DMS79 (cell line): ENCODE data around the gene GP1BB.
"Not testable (repeated sequence)": the region's sequence is repeated elsewhere in the genome, so short reads cannot be mapped to it uniquely, and the experiment has no call there.

Source experiments
- DNase-seq: peaks from one replicate; lab custom pipeline; 2025; lab: John Stamatoyannopoulos, UW

The GP1BB gene

DNA sequence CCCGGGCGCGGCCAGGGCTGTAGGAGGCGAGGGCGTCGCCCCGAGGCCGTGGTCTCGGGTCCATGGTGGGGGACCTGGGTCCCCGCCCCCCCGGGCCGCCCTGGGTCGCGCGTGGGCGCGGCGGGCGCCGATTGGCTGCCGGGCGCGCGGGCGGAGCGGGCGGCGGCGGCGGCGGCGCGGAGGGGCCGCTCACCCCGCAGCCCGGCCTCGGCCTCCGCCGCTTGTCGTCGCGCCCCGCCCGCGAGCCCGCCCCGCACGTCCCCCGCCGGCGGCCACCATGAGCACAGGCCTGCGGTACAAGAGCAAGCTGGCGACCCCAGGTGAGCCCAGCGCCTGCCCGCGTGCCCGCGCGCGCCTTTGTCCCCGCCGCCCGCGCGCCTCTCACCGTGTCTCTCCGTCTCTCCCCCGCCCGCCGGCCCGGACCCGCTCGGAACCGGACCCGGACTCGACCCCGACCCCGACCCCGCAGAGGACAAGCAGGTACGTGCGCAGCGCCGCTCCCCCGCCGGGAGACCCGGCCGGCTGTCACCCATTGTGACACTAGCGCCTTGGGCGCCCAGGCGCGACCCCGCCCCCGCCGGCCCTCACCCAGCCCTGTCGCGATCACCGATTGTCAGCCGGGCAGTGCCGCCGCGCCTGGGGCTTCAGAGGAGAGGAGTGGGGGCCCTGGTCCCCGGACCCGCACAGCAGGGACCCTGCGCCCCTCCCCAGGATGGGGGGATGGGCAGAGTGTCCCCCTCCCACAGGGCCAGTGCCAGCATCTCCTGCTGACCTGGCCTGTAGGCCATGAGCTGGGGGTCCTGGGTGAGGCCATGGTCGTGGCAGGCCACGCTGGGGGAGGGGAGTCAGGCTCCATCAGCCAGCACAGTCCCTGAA lies 8.8 kb upstream of the GP1BB start, which contains the start of gene SEPTIN5:
Gene SEPTIN5, plus strand, starts transcription at position 192 of the 876 bp plus-strand sequence. Its CDS starts 86 bp downstream, at position 278.
- no peak for DNase-seq

- no peak for DNase-seq
These were observed 8.0 kb upstream of the GP1BB start for GRCh38 chr22:19715188-19715930.

DNA sequence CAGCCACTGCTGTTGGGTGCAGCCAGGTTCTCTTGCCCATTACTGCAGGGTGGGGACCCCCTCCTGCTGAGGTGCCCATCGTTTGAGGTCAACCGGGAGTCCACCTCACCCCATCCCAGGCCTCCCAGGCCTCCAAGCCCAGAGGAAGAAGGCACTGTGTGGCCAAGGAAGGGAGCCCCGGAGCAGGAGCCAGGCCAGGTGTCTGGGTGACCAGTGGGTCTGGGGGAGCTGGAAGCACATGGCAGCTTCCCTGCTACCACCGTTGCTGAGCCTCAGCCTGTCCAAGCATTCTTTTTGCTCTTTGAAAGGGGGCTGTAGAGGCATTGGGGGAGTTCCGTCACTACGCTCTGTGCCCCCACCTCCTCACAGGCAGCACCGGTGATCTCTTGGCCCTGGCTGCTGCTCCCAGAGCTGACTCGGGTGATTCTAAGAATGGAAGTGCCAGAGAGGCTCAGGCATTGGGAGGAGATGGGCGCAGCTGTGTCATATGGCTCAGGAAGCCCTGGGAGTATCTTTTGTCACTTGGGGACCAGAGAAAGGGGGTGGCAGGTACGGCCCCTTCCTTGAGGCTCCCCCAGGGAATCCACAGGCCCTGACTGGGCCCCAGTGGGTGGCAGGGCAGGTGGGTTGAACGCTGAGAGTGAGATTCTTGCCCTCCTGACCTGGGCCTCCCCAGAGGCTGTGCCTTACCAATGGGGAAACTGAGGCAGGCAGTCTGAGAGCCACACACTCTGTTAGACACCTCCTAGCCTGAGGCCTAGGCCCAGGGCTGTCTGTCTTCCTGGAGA lies 7.1 kb upstream of the GP1BB start:
- no peak for DNase-seq

GRCh38 chr22:19716829-19717105 lies 6.6 kb upstream of the GP1BB start:
- no peak for DNase-seq

- no peak for DNase-seq
These were observed 6.2 kb upstream of the GP1BB start for GRCh38 chr22:19717181-19717580.

DNA sequence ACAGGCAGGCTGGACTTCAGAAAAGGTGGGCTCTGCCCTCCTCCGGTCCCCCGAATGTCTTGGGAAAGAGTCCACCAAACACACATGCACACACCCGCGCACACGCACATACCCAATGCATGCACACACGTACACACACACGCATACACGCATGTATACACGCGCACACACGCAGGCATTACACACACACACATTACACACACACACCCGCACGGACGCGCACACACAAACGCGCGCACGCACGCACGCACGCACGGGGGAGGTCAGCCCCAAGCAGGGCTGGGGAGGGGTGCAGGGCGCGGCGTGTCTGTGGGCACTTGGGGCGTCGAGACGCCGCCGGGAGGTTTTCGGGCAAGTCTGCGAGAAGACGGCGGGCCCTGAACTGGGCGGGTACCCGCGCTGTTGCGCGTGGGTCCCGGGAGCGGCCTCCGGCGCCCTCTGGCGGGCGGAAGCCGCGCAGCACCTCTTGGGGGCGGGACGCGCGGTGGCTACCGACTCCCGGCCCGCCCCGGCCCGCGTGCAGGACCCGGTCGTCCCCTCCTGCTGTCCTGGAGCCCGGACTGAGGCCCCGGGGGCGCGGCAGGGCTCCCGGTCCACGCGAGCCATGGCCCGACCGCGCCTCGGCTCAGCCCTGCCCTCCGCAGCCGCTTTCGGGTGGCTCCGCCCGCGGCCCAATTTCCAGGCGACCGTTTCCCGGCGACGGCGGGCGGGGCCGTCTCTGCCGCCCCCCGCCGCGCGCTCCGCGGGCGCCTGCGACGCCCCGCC lies 5.5 kb upstream of the GP1BB start:
- DNase-seq, result no peak

- no peak for DNase-seq
These were observed 4.8 kb upstream of the GP1BB start for GRCh38 chr22:19718456-19719049.

DNA sequence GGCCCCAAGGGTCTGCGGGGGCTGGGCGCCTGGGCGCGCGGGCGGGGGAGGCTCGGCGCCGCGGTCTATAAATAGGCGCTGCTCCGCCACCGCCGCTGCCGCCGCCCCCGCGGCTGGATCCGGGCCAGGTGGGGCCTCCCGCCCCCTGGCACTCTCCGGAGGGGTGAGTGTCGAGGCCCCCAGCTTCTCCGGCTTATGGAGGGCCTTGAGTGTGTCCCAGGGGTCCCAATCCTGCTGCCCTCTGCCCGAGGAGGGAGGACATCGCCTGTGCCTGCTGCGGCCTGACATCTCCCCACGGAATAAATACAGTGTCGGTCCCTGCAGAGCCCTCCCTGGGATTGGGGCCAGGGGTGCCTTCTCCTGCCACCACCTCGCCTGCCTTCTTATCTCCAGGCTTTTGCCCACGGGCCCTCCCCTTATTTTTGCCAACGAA lies 4.3 kb upstream of the GP1BB start:
- no peak for DNase-seq

- no peak for DNase-seq
These were observed 3.8 kb upstream of the GP1BB start for GRCh38 chr22:19719488-19720021.

GRCh38 chr22:19720150-19720827 lies 3.0 kb upstream of the GP1BB start:
- no peak for DNase-seq

- DNase-seq, result no peak
These were observed 2.4 kb upstream of the GP1BB start for GRCh38 chr22:19720999-19721329.

DNA sequence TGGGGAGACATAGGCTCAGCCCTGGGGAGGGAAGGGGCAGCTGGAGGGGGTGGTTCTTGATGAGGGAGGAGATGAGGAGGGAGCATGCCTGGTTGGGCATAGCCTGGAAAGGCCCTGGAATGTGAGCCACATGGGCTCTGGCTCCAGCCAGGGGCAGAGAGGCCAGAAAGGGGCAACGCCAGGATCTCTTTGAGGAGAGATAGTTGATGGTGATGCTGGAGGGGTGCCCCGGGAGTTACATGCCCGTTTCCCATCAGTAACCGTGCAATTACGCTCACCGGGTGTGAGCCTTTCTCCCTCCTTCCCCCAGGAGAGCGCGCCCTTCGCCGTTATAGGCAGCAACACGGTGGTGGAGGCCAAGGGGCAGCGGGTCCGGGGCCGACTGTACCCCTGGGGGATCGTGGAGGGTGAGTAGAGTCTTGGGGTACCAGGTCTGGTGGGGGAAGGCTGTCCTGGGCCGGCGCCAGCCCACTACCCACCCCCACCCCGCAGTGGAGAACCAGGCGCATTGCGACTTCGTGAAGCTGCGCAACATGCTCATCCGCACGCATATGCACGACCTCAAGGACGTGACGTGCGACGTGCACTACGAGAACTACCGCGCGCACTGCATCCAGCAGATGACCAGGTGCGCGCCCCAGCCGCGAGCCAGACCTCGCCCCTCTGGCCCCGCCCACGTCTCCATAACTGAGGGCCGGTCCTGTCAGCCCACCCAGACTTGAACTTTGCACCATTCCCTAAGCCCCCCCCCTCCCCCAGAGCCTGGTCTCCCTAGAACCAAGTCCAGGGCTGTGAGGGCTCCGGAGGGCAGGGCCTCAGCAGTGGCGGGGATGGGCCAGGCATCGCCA lies 1.8 kb upstream of the GP1BB start:
- no peak for DNase-seq

- DNase-seq, result no peak
These were observed 959 bp upstream of the GP1BB start for GRCh38 chr22:19722178-19722981.

DNA sequence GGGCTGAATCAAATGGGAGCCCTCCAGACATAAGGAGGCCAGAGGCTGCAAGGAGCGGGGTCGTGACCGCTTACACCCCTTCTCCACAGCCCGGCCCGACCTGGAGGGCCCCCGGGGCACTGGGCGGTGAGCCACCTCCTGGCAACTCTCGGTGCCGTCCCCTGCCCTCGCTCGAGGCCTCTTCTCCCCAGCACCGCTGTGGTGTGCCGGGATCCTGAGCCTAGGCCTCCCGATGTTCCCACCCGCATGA lies 432 bp upstream of the GP1BB start:
- DNase-seq, result no peak

GRCh38 chr22:19723983-19724827 lies 866 bp downstream of the GP1BB start:
- no peak for DNase-seq

DNA sequence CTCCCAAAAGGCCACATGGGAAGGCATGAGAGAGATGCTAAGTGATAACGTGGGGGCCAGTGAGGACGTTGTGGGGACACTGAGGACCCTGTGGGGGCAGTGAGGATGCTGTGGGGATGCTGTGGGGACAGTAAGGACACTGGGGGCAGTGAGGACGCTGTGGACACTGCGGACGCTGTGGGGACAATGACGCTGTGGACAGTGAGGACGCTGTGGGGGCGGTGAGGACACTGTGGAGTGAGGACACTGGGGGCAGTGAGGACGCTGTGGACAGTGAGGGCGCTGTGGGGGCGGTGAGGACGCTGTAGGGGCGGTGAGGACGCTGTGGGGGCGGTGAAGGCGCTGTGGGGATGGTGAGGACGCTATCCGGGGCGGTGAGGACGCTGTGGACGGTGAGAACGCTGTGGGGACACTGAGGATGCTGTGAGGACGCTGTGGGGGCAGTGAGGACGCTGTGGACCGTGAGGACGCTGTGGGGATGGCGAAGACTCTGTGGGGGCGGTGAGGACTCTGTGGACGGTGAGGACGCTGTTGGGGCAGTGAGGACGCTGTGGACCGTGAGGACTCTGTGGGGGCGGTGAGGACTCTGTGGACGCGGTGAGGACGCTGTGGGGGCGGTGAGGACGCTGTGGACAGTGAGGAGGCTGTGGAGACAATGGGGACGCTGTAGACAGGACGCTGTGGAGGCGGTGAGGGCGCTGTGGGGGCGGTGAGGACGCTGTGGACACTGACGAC lies 1.8 kb downstream of the GP1BB start:
- no peak for DNase-seq

DNA sequence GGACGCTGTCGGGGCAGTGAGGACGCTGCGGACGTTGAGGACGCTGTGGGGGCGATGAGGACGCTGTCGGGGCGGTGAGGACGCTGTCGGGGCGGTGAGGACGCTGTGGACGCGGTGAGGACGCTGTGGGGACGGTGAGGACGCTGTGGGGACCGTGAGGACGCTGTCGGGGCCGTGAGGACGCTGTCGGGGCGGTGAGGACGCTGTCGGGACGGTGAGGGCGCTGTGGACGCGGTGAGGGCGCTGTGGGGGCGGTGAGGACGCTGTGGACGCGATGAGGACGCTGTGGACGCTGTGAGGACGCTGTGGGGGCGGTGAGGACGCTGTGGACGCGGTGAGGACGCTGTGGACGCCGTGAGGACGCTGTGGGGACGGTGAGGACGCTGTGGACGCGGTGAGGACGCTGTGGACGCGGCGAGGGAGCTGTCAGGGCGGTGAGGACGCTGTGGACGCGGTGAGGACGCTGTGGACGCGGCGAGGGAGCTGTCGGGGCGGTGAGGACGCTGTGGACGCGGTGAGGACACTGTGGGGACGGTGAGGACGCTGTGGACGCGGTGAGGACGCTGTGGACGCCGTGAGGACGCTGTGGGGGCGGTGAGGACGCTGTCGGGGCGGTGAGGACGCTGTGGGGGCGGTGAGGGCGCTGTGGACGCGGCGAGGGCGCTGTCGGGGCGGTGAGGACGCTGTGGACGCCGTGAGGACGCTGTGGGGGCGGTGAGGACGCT lies 2.9 kb downstream of the GP1BB start:
- DNase-seq, result not testable (repeated sequence)
